Fibroblast of lung (primary cell): Measurements from ENCODE around the gene CDK10.

ENCODE experiments used
- CTCF ChIP-seq, 2 donors: IDR thresholded peaks in 1 of 2; conservative IDR thresholded peaks in 1 of 2; 1 replicate in 1 of 2; 2 replicates in 1 of 2; pipeline ENCODE4 v1.5.1; 2011 to 2012; ENCODE audit warnings: low read length in 2 of 2, control low read depth in 1 of 2, inconsistent platforms in 1 of 2, low read depth in 1 of 2, mild to moderate bottlenecking in 1 of 2
- EZH2 ChIP-seq: IDR thresholded peaks from 2 replicates; pipeline ENCODE4 v1.5.1; 2012; ENCODE audit warnings: low read length, control low read depth, mild to moderate bottlenecking; ENCODE audit errors: missing control alignments

GRCh38 chr16:89733322-89733721, 46.8 kb downstream of the CDK10 start:
- TF ChIP-seq CTCF (conservative IDR thresholded peaks at IDR 0.05 in 1 of 2, IDR thresholded peaks at IDR 0.05 in 1 of 2; ENCODE audit: low read depth in 1 of 2, low read length in 2 of 2) (no peak), EZH2 (no peak)
